HG03571 (cell line): ENCODE results near the gene SV2C.

Experiments used
- ATAC-seq: cut with Tn5 transposase; IDR thresholded peaks from one replicate; pipeline ENCODE4 v1.9.1; 2021; ENCODE audit not compliant: unreplicated experiment

Gene SV2C

DNA sequence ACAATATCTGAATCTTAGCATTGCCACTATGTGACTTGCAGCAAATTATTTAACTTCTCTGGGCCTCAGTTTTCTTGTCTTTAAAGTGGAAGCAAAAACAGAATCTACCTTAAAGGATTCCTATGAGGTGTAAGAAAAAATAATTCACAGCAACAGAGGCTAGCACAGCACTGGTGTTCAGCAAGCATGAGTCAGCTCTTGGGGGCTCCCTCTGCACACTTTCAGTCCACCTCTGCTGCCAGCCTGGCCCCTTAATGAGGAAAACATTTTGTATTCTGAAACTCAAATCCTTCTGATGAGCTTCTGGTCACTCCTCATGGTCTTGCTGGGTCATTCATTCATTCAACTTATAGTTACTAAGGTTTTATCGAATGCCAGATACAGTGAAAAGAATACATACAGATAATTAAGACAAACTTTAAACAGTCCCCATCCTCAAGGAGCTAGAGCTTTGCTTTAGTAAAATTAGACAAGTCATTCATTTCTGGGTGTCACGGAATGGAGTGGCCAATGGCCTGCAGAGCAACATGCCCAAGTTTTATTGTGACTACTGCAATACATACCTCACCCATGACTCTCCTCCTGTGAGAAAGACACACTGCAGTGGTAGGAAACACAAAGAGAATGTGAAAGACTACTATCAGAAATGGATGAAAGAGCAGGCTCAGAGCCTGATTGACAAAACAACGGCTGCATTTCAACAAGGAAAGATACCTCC is 293.1 kb downstream of the SV2C start:
- ATAC-seq = no peak

DNA sequence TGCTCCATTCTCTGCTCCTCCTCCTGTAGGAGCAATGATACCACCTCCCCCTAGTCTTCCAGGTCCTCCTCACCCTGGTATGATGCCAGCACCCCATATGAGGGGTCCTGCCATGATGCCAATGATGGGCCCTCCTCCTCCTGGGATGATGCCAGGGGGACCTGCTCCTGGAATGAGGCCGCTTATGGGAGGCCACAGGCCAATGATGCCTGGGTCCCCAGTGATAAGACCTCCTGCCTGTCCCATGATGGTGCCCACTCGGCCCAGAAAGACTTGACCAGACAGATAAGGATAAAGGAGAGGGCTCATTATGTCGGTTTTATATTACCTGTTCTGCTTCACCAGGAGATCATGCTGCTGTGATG is 293.7 kb downstream of the SV2C start:
- no peak for ATAC-seq

DNA sequence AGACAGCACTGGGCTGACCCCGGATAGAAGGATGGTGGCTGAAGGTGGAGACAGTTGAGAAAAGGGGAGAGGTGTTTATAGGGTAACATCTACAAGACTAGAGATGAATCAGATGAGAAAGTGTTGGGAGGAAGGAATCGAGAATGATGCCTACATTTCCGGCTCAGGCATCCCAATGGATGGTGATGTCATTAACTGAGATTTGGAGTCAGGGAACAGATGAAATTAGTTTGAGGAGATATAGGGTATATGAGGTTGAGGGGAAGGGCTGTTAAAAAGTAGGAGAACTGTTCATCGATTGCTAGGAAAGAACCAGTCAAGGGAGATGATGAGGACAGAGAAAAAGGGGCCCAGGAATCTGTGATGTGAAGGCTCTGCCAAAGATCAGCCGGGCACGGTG is 295.2 kb downstream of the SV2C start:
- no peak for ATAC-seq

DNA sequence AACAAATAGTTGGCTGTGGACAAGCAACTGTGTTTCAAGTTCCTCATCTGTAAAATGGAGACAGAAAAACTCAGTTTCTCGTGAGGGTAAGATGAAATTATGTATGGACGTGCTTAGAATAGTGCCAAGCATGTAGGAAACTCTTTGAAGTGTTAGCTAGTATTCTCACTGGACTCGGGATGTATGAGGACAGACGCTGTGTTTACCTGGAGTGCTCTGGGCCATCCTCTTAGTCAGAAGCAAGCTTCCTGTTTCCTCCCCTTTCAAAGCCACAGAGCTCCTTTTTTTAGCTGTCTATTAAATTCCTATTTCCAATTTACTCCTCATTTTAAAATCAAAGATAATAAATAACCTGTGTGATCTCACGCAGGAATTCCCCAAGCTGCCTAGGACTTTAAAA is 296.1 kb downstream of the SV2C start:
- ATAC-seq = no peak

DNA sequence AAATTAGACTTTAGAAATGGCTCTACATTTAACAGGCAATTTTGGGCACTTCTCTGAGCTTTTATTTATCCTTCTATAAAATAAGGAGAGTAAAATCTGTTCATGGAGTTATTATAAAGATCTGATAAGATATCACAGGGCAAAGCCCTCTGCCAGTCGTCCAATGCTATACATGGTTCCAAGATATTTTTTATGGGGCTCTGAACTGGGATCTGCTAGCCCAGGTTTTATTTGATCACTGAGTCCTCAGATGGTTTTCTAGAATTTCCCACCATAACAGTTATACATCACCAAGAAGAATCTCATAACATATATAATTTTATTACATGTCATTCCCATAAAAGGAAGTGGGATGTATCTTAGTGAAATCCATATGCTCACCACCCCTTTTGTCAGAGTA is 296.7 kb downstream of the SV2C start:
- no peak for ATAC-seq

DNA sequence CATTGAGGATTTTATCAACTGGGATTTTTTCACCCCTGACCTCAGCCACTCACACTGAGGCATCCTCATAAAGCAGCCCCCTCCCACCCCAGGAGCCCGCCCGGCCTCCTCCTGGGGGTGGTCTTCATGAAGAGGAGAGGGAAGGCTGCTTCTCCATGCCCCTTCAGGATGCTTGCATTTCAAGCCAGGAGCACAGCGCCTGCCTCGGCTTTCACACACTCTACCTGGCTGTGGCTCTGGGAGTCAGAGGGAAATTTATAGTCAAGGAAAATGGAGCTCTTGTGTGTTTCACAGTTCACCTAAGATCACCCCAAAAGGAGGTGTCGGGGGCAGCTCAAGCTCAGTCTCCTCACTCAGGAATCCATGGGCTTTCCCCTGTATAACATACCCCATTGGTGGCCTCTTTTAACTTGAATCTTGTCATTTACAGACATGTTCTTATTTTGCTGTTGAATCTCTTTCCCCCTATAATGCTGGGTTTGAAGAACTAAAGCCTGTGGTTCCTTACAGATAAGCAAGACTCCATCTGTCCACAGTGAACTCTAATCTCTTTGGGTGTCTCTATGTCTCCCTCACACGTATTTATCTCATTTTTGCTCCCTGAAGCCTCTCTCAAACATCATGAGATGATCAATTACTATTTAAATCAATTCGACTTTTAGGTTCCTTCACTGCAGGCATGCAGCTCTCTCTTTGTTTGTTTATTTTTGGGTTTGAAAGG is 297.3 kb downstream of the SV2C start:
- no peak for ATAC-seq

DNA sequence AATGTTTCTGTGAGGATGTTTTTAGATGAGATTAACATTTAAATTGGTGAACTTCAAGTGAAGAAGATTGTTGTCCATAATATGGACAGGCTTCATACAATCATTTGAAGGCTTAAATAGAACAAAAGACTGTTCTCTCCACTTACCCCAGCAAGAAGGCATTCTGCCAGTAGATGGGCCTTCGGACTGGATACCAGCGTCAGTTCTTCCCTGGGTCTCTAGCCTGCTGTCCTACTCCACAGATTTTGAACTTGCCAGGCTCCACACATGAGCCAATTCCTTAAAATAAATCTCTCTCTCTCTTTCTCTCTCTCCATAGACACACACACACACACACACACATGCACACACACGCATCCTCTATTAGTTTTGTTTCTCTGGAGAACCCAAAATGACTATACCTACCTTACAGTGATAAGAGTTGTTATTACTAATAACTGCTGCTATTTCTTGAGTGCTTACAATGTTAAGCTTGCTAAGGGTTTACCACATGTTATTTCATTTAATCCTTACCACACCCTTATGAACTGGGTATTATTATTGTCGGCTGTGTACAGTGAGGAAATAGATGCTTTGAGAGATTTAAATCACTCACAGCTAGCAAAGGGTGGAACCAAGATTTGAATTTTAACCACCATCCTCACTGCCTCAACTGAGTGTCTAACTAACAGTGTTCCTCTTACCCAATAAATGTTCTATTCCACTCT is 300.1 kb downstream of the SV2C start:
- no peak for ATAC-seq

DNA sequence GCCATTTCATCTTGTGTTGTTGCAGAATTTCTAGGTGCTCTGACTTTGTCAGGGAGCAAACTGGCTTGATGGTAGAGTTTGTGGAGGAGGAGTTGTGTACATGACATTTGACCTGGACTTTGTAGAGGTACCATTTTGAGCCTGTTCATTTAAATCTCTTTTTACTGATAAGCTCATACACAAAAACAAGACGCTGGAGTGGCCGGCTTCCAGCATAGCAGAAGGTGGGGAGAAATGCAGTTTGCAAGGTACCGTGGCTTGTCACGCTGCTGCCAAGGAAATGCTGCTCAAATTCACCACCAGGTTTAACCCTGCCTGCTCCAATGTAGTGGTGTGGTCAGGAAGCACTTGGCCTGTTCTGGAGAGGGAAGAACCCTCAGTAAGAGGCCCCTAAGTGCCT is 301.0 kb downstream of the SV2C start:
- no peak for ATAC-seq

DNA sequence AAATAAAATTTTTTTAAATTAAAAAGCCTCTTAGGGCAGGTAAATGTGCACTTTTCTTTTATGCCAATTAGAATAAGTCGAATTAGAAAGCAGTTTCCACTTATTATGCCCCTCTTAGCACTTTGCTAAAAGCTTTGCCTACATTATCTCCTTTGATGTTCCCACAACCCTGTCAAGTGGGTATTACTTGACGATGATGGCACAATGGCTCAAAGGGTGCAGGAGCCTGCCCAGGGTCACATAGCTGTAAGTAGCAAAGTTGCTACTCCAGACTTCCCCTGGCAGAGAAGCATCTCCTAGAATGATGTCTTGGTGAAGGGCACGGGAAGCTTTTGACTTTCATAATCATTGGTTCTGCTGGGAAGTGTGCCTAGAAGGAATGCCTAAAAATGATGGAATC is 301.5 kb downstream of the SV2C start:
- ATAC-seq = no peak

DNA sequence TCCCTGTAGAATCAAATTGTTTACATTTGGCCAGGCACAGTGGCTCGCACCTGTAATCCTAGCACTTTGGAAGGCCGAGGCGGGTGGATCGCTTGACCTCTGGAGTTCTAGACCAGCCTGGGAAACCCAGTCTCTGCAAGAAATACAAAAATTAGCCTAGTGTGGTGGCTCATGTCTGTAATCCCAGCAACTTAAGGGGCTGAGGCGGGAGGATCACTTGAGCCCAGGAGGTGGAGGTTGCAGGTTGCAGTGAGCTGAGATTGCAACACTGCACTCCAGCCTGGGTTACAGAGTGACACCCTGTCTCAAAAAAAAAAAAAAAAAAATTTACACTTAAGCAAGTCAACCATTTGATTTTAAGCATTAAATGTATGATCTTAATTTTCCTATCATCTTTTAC is 302.4 kb downstream of the SV2C start:
- no peak for ATAC-seq

DNA sequence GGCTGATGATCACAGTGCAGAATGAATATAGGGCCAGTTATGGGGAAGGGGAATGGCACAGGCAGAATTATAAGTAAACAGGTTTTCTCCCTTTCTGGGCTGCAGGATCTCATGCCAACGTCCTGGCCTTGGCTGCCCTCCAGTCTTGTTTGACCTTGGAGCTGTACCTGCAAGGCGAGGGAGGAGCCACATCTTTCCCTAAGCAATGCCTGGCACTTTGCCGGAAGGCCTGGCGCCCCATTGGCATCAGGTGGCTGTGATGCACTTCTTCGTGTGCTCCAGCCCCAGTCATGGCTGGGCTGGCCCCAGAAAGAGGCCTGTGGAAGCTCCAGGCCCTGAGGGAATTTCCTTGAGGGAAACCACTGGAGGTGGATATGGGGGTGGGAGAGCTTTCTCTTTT is 303.2 kb downstream of the SV2C start:
- ATAC-seq = no peak

DNA sequence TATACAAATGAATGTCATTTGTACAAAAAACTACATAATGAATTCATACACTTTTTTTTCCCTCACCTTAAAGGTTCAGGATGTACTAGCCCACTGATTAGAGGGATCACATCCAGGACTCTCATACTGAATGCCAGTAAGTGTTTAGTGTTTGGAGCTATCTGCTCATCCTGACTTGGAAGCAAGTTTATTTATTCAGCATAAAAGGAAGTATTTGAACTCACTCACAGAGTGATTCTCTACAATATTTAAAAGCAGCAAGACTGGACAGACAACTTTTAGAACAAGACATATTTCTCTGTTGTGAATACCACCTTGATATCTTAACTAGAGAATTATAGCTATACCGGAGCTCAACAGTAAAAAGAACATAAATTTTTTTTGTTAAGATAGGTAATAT is 305.1 kb downstream of the SV2C start:
- no peak for ATAC-seq

DNA sequence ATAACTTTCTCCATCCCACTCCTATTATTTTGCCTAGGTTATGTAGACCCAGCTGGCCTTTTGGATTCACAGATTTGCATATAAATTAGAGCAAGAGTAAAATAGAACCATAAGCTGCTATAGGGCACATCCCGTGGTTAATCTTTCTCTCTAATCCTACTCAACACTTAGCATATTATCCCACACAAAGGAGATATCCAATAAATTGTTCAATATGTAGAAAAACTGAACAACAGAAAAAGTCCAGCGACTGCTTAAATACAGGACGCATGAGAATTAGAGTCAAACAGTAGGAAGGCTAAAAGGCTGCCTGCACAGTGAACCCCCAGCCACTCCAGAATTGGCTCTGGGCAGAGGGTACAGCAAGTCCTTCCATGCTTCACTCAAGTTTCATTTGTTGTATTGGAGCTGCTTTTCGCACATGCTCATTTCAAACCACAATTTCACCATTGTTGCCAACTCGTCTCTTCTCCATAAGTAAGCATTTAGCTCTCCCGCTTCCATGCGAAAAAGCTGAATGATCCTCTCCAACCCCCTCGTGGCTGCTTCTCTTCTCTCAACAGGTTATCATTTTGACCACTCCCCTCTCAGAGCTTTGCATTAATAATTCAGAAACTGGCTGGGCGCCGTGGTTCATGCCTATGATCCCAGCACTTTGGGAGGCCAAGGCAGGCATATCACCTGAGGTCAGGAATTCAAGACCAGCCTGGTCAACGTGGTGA is 305.8 kb downstream of the SV2C start:
- ATAC-seq = no peak

DNA sequence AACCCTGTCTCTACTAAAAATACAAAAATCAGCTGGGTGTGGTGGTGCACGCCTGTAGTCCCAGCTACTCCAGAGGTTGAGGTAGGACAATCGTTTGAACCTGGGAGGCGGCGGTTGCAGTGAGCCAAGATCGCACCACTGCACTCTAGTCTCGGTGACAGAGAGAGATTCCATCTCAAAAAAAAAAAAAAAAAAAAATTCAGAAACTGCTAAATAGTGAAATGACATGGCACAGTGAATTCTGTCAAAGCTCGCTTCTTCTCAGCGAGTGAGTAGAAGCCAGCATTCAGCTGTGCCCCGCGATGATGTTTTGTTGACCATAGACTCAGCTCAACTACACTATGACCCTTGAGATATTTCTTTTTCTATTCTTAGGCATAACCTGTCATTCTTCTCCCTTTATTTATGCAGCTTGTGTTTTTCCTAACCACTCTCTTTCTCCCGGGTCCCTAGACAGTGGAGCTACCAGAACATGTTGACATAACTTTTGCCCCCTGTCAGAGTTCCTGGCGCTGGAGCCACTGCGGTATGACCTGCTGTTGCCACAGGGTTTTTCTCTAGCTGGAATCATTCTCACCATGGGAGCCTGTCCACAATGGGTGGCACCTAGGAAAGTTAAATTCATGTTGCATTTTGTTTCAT is 306.5 kb downstream of the SV2C start:
- ATAC-seq = no peak

DNA sequence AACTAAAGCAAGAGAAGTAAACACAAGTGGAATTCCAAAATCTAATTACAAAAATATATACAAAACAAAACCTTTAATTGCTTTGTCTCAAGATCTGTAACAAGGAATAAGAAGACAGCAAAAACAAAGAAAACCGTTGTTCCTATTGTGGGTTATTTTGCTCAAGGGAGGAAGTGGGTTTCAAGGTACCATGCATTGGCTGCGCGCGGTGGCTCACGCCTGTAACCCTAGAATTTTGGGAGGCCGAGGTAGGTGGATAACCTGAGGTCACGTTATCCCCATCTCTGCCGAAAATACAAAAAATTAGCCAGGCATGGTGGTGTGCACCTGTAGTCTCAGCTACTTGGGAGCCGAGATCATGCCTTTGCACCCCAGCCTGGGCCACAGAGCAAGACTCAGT is 307.8 kb downstream of the SV2C start:
- no peak for ATAC-seq

DNA sequence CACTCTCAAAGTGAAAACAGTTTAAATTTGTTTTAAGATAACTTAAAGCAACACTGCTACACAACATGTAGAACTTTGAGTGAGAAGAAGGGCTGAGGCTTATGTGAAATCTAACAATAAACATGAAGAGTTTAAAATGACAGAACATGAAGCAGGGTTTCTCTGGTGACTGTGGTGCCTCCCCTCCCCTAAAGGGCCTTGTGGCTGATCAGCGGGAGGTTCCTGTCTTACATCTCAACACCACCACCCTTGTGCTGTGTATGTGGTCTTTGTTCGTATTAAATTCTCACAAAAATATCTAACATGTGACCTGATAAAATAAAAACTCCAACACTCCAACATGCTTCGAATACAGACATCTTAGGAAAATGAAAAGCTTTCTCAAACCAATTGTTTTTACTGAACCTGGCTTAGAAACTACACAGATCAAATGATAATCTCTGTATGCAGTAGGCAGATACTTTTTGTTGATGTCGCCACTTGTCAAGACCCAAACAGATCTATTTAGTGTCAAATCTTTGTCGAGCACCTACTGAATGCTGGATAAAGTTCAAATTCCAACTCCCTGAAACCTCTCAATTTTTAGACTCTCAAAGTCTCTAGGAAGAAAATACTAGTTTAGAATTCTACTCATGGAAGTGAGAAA is 310.0 kb downstream of the SV2C start:
- no peak for ATAC-seq

DNA sequence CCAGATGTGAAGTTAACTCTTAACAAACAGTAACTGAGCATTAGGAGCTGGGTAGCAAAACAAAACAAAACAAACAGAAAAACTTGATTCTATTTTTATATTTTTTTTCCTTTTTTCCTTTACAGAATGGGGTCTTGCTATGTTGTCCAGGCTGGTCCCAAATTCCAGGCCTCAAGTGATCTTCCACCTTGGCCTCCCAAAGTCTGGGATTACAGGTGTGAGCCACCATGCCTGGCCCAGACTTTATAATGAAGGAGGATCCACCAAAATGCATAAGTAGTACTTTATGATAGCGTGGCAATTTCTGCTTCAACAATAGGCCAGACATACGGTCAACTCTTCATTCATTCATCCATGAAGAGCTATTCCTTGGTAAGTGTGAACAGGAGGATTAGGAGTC is 314.0 kb downstream of the SV2C start:
- no peak for ATAC-seq

DNA sequence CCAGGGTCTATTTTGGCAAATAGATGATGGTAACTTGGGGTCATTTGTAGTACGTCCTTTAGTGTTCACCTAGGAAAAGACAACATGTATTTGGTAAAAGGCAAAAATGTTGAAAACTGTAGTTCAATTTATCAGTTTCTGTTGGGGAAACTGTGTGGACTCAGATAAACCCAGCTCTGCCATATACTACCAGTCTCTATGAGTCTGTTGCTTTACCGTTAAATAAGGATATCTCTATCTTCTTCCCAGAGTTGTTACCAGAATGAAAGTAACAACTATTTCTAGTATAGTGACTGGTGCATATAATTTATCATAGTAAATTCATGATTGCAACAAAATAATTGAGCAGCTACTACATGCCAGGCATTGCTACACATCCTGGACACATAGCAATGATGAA is 316.1 kb downstream of the SV2C start:
- no peak for ATAC-seq

DNA sequence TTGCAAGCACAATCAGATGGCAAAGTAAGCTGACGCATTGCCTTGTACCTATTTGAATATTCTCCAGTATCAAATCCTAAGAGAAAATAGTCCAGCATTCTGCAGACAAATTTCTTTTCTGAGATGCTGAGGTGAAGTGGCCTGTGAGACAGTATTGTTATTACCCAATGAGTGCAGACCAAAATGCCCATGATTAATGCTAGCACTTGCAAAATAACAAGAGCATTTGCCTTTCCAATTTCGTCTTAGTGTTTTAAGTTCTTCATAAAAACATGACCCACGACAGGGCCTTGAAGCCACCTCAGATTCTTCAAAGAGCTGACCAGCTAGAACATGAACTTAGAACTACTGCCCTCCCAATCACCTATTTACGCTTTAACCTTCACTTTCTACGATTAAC is 317.3 kb downstream of the SV2C start:
- no peak for ATAC-seq

DNA sequence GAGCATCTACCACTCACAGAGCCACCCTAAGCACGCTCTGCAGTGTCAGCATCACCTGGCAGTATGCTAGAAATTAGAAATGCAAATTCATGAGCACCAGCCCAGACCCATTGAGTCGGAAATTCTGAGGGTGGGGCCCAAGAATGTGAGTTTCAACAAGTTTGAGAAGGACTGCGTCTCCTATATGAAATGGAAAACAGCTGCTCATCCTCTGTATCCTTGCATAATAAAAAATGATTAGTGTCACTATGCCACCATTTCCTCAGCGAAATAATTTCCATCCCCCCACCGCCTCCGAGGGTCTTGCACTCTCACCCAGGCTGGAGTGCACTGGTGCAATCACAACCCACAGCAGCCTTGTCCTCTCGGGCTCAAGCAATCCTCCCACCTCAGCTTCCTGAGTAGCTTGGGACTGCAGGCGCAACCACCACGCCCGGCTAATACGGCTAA is 318.6 kb downstream of the SV2C start:
- ATAC-seq = no peak
